PC-9 (cell line): ENCODE results near the gene SASH1. TPM values are rescaled to one million over a fixed set of nuclear protein-coding genes. Genes with fewer than 3 reads are reported as not detected.

Experiments
- BruUV-seq: library from RNA; stranded (reverse); fragments of 400-500 nt; replicated peaks from 2 replicates; lab custom pipeline; 2021; lab: Mats Ljungman, UMichigan
- CTCF ChIA-PET: fragments of 300-600 bp; sonication (Branson Sonifier 250); formaldehyde crosslinking; loops from one replicate; lab custom pipeline; 2022; ENCODE audit warnings: antibody characterized with exemption; lab: Charles Lee
- POLR2A ChIA-PET: fragments of 300-600 bp; sonication (Branson Sonifier 250); formaldehyde crosslinking; loops from one replicate; lab custom pipeline; 2022; ENCODE audit warnings: antibody characterized with exemption; ENCODE audit not compliant: unreplicated experiment; lab: Charles Lee
- DNase-seq, 2 experiments: peaks; one replicate each; pipeline versions ENCODE4 v3.0.0 to v3.0.0-alpha.2; 2015 to 2022; ENCODE audit warnings: mixed read lengths in 1 of 2
- H2AFZ ChIP-seq: fragments of 200-600 bp; sonication (generic); 2 replicates; pipeline ENCODE4 v1.8.1; 2017; ENCODE audit warnings: antibody characterized with exemption
- H3F3A ChIP-seq: fragments of 200-600 bp; sonication (generic); 2 replicates; pipeline ENCODE4 v1.8.1; 2017; ENCODE audit warnings: antibody characterized with exemption, mild to moderate bottlenecking, low read depth; ENCODE audit not compliant: insufficient read depth
- H3K27ac ChIP-seq: fragments of 200-600 bp; sonication (generic); 2 replicates; pipeline ENCODE4 v1.6.1; 2016; ENCODE audit warnings: mixed run types
- H3K27me3 ChIP-seq: fragments of 200-600 bp; sonication (generic); 2 replicates; pipeline ENCODE4 v1.6.1; 2016; ENCODE audit warnings: low read depth, mixed run types; ENCODE audit not compliant: insufficient read depth
- H3K36me3 ChIP-seq: fragments of 200-600 bp; sonication (generic); 2 replicates; pipeline ENCODE4 v1.6.1; 2016; ENCODE audit warnings: low read depth, mixed run types
- H3K4me1 ChIP-seq: fragments of 200-600 bp; sonication (generic); replicated peaks from 2 replicates; pipeline ENCODE4 v1.6.1; 2016; ENCODE audit warnings: mixed run types; ENCODE audit not compliant: insufficient read depth
- H3K4me2 ChIP-seq: fragments of 200-600 bp; sonication (generic); 2 replicates; pipeline ENCODE4 v1.6.1; 2017; ENCODE audit warnings: mixed run types
- H3K4me3 ChIP-seq: fragments of 200-600 bp; sonication (generic); 2 replicates; pipeline ENCODE4 v1.6.1; 2016; ENCODE audit warnings: mixed run types
- H3K79me2 ChIP-seq: fragments of 200-600 bp; sonication (generic); 2 replicates; pipeline ENCODE4 v1.6.1; 2017; ENCODE audit warnings: low read depth, mixed run types
- H3K9me2 ChIP-seq: fragments of 200-600 bp; sonication (generic); 2 replicates; pipeline ENCODE4 v1.8.1; 2017; ENCODE audit warnings: mild to moderate bottlenecking; ENCODE audit not compliant: insufficient read depth
- H3K9me3 ChIP-seq: fragments of 200-600 bp; sonication (generic); 2 replicates; pipeline ENCODE4 v1.8.1; 2016; ENCODE audit warnings: low read depth; ENCODE audit not compliant: insufficient read depth
- H4K20me1 ChIP-seq: fragments of 200-600 bp; sonication (generic); 2 replicates; pipeline ENCODE4 v1.8.1; 2017; ENCODE audit not compliant: insufficient read depth
- CTCF ChIP-seq: fragments of 200-600 bp; sonication (generic); conservative IDR thresholded peaks from 2 replicates; pipeline ENCODE4 v1.6.1; 2017; ENCODE audit warnings: mixed run types, antibody characterized with exemption, mild to moderate bottlenecking, moderate library complexity
- EZH2 ChIP-seq: fragments of 200-600 bp; sonication (generic); IDR thresholded peaks from 2 replicates; pipeline ENCODE4 v1.8.0; 2017; ENCODE audit warnings: antibody characterized with exemption, low read depth
- intact Hi-C: fragments of 100-400 bp; cut with micrococcal nuclease; formaldehyde crosslinking; loops from one replicate; pipeline ENCODE4 v1.10.0; 2022; ENCODE audit not compliant: unreplicated experiment
- total RNA-seq: library from RNA; stranded (reverse); gene quantifications from 2 replicates; pipeline ENCODE4 v1.2.3, GENCODE V29; 2021

SASH1 gene
- total RNA-seq, 1 experiment from 2014 or later, result 32.9 TPM

GRCh38 chr6:148507774-148508173 is 165.1 kb downstream of the SASH1 start:
- Histone ChIP-seq H2AFZ (no peak overlapping the region), H3K36me3 (no peaks in the 10 kb centered on the region), H3K27ac (no peak overlapping the region), H3K27me3 (no peaks in the 10 kb centered on the region), H3K4me1 (no peaks in the 10 kb centered on the region), H3K9me3 (no peaks in the 10 kb centered on the region), H3K9me2 (no peaks in the 10 kb centered on the region), H3K4me3 (no peak overlapping the region), H3F3A (no peaks in the 10 kb centered on the region), H3K4me2 (no peak overlapping the region), H3K79me2 (no peaks in the 10 kb centered on the region), H4K20me1 (peaks cover 3% of the 10 kb centered on the region)
- DNase-seq, result no peak
- intact Hi-C loops, result no loop called here
- ChIA-PET CTCF (no interaction called here), POLR2A (no interaction called here)
- BruUV-seq, result no TSS peak
- TF ChIP-seq CTCF (no peak), EZH2 (no peak)

GRCh38 chr6:148508401-148509041 is 165.9 kb downstream of the SASH1 start:
- H3F3A ChIP-seq, result no peaks in the 10 kb centered on the region
- no peak overlapping the region for H2AFZ ChIP-seq
- H3K4me1 ChIP-seq, result no peaks in the 10 kb centered on the region
- no peak for TF ChIP-seq EZH2
- TF ChIP-seq CTCF, result no peak
- no peaks in the 10 kb centered on the region for H3K36me3 ChIP-seq
- no TSS peak for BruUV-seq
- DNase-seq, result no peak
- H3K79me2 ChIP-seq, result no peaks in the 10 kb centered on the region
- intact Hi-C loops, result no loop called here
- no peaks in the 10 kb centered on the region for H3K27me3 ChIP-seq
- H3K4me2 ChIP-seq, result no peak overlapping the region
- ChIA-PET POLR2A (no interaction called here), CTCF (no interaction called here)
- H4K20me1 ChIP-seq, result peaks cover 3% of the 10 kb centered on the region
- H3K27ac ChIP-seq, result no peak overlapping the region
- no peaks in the 10 kb centered on the region for H3K9me2 ChIP-seq
- H3K4me3 ChIP-seq, result no peak overlapping the region
- H3K9me3 ChIP-seq, result no peaks in the 10 kb centered on the region

GRCh38 chr6:148509119-148509799 is 166.6 kb downstream of the SASH1 start:
- H2AFZ ChIP-seq, result no peak overlapping the region
- no TSS peak for BruUV-seq
- H4K20me1 ChIP-seq, result peaks cover 3% of the 10 kb centered on the region
- no peak for TF ChIP-seq CTCF
- no peak for TF ChIP-seq EZH2
- no peaks in the 10 kb centered on the region for H3K27me3 ChIP-seq
- intact Hi-C loops, result no loop called here
- no peaks in the 10 kb centered on the region for H3K4me1 ChIP-seq
- H3F3A ChIP-seq, result no peaks in the 10 kb centered on the region
- H3K4me2 ChIP-seq, result no peak overlapping the region
- no peaks in the 10 kb centered on the region for H3K9me3 ChIP-seq
- ChIA-PET CTCF (no interaction called here), POLR2A (no interaction called here)
- no peaks in the 10 kb centered on the region for H3K9me2 ChIP-seq
- H3K79me2 ChIP-seq, result no peaks in the 10 kb centered on the region
- no peak overlapping the region for H3K27ac ChIP-seq
- no peak overlapping the region for H3K4me3 ChIP-seq
- no peak for DNase-seq
- H3K36me3 ChIP-seq, result no peaks in the 10 kb centered on the region; the same call in 1 of the 2 replicates
